GM19238 (cell line): Measurements from ENCODE around the gene OTULIN.
A peak's percentile ranks its signal among the peaks of the same experiment; 100 is the strongest.

Source experiments
- DNase-seq: peaks from one replicate; pipeline ENCODE4 v3.0.0; 2011; ENCODE audit warnings: low spot score; ENCODE audit not compliant: insufficient read length

OTULIN gene

DNA sequence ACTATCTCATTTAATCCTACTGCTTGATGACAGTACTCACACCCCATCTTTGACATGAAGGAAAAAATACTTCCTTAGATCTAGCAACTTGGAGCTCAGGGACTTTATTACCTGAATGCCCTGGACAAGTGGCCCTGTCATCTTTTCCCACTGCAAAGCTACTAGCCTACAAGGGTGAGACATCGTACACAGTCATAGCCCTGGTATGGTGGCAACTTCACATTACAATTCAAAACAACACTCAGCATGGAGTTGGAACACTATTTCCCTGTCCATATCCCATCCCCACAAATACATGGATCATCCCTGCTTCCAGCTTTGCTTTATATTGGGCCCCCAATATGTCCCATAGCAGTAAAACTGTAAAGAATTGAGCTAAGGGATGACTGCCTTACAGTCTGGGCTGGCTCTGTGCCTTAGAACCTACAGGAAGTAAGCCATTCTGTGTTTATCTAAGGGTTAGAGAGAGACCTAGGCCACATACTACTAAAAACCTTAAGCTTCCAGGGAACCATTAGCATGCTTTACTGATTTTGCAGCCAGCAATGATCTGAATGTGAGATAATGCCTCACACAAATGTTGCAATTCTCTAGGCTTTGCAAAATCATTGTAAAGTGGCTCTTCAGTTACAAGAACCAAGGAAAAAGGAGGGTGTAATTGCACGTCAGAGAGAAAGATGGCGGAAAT is 55.9 kb downstream of the OTULIN start:
- no peak for DNase-seq

DNA sequence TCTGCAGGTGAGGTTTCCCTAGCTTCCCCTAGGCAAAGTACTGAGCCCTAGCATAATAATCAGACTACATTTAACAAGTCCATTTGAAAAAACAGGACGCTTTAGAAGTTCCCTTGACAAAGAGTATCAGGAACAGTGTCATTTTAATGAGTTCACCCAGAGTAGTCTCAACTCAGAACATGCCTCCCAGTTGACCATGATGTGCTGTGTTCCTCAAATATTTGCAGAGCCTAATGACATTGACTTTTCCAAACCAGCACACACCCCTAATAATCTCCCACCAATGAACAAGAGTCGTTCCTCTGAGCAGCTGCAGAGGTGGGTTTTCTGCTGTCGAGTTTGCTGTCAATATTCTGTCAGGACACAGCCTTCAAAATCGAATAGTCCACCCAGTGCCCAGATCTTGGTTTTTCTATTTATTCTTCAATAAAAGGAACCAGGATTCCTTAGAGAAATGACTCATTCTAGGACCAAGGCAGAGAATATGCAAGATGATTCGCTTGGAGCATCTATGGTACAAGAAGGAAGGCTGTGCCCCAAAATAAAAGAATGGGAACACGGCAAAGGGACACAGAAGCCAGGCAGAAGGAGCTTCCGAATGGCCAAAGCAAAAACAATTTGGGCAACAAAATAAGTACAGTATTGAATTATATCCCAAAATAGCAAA is 57.6 kb downstream of the OTULIN start:
- no peak for DNase-seq

DNA sequence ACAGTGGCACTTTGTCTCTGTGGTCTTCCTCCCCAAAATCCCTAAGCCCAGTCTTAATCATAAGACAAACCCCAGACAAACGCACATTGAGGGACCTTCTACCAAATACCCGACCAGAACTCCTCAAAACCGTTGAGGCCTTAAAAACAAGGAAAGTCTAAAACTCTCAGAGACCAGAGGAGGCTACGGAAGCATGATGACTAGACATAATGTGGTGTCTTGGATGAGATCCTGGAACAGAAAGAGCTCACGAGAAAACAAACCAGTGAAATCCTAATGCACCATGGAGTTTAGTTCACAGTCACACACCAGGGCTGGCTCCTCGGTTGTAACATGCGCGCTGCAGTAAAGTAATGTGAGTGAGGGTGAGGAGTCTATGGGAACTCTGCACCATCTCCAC is 58.4 kb downstream of the OTULIN start:
- no peak for DNase-seq

DNA sequence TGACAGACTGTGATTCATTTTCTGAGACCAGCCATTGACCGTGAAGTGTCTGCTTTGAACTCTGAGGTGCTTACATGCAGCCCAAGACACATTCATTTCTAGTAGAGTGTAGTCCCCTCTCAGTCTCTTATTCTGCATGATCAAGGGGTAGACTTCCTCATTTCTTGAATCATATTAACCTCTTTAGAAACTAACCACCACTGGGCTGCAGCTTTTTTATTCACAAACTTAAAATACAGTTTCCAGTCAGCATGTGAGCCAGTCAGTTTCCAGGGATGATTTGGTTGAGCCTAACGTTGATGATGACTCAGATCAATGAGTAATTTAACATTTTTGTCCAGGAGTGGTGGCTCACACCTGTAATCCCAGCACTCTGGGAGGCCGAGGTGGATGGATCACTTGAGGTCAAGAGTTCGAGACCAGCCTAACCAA is 59.2 kb downstream of the OTULIN start:
- no peak for DNase-seq

DNA sequence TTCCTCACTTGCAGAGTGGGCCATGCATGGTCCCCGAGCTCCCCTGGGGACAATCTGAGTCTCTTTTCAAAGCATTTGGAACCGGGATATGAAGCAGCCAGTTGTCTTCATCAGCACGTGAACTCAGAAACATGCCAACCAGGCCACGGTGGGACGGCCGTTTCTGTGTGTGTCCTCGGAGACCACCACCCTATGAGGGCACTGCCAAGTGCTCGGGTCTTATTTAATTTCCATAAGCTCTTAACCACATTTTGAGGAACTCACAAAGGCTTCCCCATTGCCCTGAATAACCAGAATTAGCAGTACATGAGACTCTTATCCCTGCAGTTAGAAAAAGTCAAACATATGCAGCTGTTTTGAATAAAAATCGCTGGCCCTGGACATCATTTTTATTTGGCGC is 60.1 kb downstream of the OTULIN start:
- no peak for DNase-seq

DNA sequence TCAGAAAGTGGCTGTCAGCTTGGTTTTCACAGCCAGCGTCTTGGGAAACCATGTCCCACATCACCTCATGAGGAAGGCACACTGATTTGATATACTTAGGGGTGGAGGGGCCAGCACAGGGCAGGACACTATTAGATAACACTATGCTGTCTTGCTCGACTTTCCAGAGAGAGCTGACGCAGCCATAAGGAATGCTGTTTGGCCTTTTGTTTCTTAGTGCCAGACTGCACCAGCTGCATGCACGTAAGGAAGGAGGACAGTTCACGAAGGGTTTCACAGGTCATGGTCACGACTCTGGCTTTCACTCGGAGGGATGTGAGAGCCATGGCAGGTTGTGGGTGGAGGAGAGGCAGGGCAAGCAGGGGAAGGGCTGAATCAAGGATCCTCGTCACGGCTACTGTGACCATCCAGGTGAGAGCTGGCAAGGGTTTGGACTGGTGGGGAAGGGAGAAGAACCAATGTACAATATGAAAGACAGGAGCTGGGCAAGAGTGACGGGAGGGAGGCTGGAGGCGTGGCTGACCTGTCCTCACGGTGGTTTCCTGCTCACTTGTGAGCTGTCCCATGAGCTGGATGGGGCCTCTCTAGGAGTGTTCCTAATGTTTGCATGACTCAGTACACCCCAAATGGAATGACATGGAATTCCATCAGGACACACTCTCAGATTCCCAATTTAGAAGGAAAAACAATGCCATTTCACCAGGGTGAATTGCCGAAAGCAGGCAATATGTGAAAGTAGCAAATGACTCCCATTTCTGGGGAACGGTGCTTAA is 61.7 kb downstream of the OTULIN start:
- no peak for DNase-seq

DNA sequence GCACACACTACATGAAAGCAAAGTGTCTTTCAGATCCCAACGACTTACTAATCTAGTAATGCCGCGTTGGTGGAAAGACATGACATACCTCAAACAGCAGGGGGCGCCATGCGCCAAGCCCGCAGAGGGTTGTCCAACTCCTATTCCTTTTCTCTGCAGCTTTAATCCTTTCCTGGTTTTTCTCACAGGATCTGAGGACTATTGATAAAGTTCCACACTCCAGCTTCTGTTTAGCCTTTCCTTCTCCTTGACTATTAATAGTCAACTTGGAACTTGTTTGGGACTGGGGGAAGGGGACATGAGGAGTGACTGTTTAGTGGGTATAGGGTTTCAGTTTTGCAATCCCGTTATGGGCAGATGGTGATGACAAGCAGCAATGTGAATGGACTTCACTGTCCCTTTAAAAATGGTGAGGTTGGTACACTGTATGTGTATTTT is 62.9 kb downstream of the OTULIN start:
- DNase-seq, result peak; percentile 45

DNA sequence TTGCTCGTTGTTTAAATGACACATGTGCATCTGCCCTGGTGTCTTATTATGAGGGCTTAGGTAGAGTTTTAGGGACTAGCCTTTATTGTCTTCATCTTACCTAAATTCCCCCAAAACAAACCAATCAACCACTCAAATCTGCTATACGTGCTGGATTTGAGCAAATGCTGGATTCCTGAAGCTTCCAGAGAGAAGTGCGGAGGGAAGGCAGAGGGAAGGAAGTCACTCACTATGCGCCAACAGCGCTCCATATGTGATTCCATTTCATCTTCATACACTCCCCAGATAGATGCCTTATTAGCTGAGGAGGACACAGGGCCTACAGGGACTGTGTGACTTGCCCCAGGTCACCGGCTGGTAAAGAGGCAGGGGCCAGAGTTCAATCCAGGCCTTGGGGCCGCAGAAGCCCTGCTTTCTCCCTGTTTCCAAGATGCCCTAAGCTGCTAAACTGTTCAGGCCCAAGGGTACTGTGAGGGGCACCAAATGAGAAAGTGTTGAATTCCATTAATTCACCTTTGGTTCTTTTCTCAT is 63.5 kb downstream of the OTULIN start:
- no peak for DNase-seq

DNA sequence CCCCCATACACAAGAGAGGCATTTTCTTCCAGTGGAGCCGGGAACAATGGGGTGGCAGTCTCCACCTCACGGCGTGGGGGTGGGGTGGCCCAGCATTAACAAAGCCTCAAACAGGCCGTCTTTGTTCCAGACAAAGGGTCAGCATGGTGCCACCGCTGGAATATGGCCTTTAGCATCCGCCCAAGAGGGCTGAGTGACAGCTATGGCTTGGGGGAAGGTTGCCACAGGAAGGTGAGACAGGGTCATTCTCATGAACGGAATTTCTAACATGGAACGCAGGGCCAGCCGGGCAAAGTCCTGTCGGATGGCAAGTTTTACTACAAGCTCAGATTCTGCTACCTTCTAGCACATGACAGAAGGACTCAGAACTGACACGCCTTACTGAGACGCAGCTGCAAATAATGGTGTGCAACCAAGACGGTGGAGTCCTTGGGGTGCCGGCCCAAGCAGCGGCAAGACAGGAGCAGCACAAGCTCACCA is 64.0 kb downstream of the OTULIN start:
- no peak for DNase-seq

DNA sequence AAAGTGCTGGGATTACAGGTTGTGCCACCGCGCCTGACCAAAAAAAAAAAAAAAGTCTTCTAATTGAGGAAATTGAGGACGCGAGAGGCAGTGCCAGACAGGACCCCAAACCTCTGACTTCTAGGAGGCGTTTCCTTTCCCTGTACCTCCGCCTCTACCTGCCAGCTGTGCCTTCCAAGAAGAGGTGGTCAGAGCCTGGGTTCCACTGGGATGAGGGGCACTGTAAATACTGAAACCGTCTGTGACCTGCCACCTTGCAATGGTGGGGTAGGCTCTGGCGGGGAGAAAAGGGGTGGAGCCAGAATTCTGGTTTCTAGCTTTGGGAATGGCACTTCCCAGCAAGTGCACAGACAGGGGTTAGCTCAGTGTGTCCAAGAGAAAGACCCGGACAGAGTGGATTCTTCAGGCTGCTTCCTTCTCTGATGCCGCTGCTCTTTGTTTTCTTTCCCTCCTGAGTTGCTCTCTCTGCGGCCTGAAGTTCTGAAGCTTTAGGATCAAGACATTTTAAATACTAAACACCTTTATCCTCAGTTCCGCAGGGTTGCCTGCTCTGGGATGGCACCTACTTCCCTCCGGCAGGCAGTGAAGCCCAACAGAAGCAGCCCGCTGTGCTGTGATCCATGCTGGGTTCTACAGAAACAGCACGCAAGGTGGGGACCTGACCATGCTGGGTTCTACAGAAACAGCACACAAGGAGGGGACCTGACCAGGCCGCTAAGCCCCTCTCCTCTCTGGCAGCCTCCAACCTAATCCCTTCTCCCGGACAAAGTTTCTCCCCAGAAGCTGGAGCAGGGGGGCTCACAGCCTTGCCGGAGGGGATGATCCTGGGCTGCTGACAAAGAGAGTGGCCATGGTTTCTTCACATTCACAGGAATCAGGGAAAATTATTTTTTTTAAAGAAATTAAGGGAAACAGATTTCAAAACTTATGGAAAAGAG is 65.2 kb downstream of the OTULIN start:
- DNase-seq, result no peak

DNA sequence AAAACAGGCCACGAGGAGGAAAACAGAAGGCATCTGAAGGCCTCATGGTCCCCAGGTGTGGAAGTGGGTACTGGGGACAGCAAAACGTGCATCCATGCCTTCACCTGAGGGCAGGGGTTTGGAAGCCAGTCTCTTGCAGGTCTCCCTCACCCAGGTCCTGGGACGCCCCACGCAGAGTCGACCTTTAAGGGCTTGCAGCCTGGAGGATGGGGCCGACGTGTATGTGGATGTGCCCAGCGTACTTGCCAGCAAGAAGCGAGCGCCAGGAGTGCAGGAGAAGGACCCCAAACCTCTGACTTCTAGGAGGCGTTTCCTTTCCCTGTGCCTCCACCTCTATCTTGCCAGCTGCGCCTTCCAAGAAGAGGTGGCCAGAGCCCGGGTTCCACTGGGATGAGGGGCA is 65.9 kb downstream of the OTULIN start:
- no peak for DNase-seq

DNA sequence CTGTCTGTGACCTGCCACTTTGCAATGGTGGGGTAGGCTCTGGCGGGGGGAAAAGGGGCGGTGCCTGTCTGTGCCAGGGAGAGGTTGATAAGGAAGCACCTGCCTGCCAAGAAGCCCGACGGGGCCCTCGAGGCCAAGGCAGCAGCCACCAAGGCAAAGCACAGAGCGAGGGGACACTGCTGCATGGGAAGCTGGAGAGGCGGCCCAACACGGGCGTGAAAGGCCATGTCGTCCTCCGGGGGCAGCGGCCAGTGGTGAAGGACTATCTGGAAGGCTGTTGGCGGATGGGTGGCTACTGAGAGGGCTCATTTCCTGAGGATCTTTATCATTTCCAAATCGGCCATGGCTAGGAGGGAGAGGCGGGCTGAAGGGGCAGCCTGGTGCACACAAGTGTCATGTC is 66.4 kb downstream of the OTULIN start:
- no peak for DNase-seq

DNA sequence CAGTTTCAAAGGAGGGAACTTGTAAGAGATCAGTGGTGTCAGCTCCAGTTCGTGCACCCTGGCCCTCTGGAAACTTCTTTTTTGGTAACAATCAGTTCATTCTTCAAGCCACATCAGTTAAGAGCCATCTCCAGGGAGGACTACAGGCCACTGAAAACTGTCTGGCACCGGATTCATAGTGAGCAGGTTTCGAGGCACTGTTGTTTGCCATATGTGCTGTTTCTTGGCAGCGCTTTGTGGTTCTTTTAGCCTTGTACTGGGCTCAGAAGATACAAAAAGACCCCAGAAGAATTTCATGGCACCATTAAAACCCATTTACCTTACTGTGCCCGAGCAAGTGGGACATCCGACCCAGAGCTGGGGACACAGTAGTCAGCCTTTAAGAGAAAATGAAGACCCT is 68.5 kb downstream of the OTULIN start:
- no peak for DNase-seq

DNA sequence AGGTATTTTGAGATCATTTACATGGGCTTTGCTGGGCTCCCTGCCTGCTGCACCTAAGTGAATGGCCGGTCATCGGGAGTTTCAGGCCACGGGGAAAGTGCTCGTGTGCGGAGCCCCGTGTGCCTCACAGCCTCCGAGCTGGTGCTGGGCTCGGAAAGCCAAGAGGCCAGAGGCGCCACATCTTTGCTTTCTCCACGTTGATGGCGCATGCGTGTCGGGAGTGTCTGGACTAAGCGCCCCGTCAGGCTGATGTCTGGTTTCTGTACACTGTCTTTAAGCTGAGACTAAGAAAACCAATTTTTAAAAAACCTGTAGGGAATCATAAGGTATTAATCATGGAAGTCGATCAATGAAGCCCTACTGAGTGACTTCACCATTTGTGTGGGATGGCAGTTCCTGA is 69.1 kb downstream of the OTULIN start:
- no peak for DNase-seq

DNA sequence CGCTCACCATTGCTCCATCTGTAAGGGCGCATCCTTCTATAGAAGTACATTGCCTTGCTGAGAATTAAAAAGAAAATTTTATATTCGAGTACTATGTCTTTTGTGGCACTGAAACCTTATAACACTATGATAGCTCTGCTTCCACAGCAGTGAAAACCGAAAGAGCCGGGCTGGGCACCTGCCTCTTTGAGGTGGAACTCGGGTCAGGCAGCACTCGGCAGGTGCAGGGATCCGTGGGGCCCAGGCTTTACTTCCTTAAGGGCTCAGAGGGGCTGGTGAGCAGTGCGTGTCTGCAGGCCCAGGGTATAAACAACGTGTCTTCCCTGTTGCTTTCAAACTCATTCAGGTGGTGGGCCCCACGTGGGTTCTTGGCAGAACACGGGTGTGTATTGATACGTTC is 69.9 kb downstream of the OTULIN start:
- no peak for DNase-seq

DNA sequence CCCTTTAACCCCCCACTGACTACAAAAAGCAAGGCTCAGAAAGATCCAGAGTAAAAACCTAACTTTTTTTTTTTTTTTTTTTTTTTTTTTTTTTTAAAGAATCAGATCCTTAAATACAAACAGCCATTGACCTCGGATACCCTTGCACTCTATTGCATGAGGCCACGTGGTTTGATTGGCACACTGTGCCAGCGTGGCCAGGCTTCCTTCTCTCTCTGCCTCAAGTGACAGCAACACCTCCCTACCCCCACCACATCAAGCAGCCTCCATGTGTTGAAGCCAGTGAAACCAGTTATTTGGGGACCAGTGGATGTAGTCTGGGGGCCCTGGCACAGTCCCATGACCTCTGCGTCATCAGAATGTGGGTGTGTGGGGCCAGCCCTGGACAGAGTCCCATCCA is 71.4 kb downstream of the OTULIN start:
- no peak for DNase-seq

DNA sequence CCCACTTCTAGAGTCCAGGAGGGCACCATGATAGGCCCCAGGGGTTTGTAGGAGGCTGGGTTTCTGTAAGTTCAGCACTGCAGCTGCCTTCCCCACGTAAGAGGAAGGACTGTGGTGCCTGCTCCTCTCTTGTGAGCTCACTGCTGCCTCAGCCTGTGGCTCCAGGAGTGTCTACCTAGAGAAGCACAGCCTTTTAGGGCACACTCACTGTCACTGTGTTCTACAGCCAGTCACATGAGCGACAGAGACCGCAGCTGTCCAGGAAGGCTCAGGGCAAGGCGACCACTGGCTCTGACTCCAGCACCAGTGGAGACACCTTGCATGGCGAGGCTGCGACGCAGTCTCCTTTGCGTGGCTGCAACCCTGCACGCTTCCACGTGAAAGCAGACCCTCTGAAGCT is 72.8 kb downstream of the OTULIN start:
- no peak for DNase-seq

DNA sequence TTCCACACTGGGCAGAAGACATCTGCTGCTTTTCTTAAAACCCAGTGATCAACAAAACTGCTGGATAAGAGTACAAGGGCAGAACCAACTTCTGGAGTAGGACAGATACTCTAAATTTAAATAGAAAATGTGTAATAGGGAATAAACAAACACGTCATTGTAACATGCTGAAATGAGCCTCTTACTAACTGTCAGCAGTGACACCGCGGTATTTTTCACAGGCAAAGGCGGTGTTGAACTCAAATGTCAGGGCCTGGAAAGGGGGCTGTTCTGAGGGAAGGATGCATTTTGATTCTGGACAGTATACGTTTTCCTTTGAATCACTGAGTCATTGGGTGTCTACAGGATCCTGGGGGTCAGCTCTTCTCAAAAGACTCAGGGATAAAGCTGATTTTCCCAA is 73.5 kb downstream of the OTULIN start:
- no peak for DNase-seq

DNA sequence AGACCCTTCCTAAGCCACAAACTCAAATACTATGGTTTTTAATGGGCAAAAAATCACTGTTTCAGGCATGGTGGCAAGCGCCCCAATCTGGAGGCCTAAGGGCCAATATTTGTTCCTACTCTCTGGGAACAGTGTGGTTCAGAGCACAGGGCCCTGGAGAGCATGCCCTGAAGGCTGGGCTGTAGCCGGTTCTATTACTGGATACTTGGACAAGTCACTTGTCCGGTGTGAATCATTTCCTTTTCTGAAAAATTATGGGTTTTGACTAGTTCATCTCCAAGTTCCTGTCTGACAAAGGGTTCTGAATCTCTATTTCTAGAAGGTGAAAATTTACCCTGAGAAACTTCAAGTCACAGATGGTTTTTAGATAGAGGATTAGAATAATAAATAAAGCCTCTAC is 75.0 kb downstream of the OTULIN start:
- DNase-seq, result no peak

DNA sequence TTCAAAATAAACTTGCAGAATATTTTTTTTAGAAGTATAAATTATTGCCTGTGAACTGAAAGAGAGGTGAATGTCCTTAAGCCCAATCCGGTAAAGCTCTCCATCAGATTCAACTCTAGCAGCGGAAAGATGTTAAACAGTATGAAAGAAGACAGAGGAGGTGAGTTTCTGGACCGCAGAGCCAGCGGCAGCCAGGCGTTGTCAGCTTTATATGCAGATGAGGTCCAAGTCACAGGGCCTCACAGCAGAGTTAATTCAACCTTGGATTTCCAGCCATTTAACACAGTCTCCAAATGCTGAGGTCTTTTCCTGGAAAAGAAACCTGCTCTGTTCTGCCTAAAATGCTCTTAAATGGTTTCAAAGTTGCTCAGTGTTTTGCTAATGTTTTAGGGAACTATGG is 75.5 kb downstream of the OTULIN start:
- no peak for DNase-seq

DNA sequence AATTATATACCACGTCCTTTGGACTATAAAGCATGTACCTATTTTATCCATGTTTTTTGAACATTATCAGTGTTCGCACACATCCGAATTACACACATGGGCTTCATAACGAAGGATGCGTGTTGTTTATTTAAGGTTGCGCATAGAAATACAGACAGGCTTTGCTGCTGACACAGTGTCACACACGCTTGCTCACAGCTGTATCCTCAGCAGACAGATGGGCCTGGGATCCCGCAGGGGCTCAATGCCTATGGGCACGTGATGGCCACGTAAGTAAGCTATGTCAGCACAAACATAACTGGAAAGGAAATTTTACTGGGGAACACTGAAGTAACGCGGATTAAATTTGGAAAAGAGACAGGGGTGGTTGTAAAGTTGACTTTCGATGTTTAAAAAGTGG is 76.6 kb downstream of the OTULIN start:
- no peak for DNase-seq
